Measurements from ENCODE around the gene SLCO1A2.
"Not testable (repeated sequence)": the region's sequence is repeated elsewhere in the genome, so short reads cannot be mapped to it uniquely, and the experiment has no call there.

The SLCO1A2 gene

GRCh38 chr12:21334771-21335325 lies at the start of gene SLCO1A2:
TSS of gene SLCO1A2 (minus strand) at chr12:21334917. CDS start at chr12:21334647, 270 bp downstream.
- DNase-seq (ENCODE audit: low spot score) = no peak

- peak; percentile 34 for DNase-seq (ENCODE audit: low spot score)
Measured at GRCh38 chr12:21384261-21384660, 49.5 kb upstream of the SLCO1A2 start.

GRCh38 chr12:21381320-21381719 lies 46.6 kb upstream of the SLCO1A2 start:
- DNase-seq (ENCODE audit: low spot score) = not testable (repeated sequence)

GRCh38 chr12:21379218-21379617 lies 44.5 kb upstream of the SLCO1A2 start:
- DNase-seq (ENCODE audit: low spot score) = no peak

GRCh38 chr12:21372602-21373001 lies 37.9 kb upstream of the SLCO1A2 start, which contains the start of gene IAPP:
TSS of gene IAPP (plus strand) at chr12:21372902. CDS start at chr12:21373352, 450 bp downstream.
- DNase-seq (ENCODE audit: low spot score) = no peak

- no peak for DNase-seq (ENCODE audit: low spot score)
Measured at GRCh38 chr12:21370845-21371449, 36.2 kb upstream of the SLCO1A2 start.

GRCh38 chr12:21369141-21369980 lies 34.6 kb upstream of the SLCO1A2 start:
- no peak for DNase-seq (ENCODE audit: low spot score)

GRCh38 chr12:21360632-21361031 lies 25.9 kb upstream of the SLCO1A2 start:
- DNase-seq (ENCODE audit: low spot score) = not testable (repeated sequence)

GRCh38 chr12:21354641-21355040 lies 19.9 kb upstream of the SLCO1A2 start:
- no peak for DNase-seq (ENCODE audit: low spot score)

- DNase-seq (ENCODE audit: low spot score) = no peak
Measured at GRCh38 chr12:21353948-21354347, 19.2 kb upstream of the SLCO1A2 start.

GRCh38 chr12:21353487-21353886 lies 18.8 kb upstream of the SLCO1A2 start:
- no peak for DNase-seq (ENCODE audit: low spot score)

GRCh38 chr12:21350975-21351374 lies 16.3 kb upstream of the SLCO1A2 start:
- peak; percentile 68 for DNase-seq (ENCODE audit: low spot score)

GRCh38 chr12:21346542-21347205 lies 12.0 kb upstream of the SLCO1A2 start:
- no peak for DNase-seq (ENCODE audit: low spot score)

- DNase-seq (ENCODE audit: low spot score) = no peak
Measured at GRCh38 chr12:21343636-21344035, 8.9 kb upstream of the SLCO1A2 start.

GRCh38 chr12:21341769-21342168 lies 7.1 kb upstream of the SLCO1A2 start:
- DNase-seq (ENCODE audit: low spot score) = no peak

GRCh38 chr12:21340403-21340802 lies 5.7 kb upstream of the SLCO1A2 start:
- no peak for DNase-seq (ENCODE audit: low spot score)

GRCh38 chr12:21339921-21340320 lies 5.2 kb upstream of the SLCO1A2 start:
- no peak for DNase-seq (ENCODE audit: low spot score)

- no peak for DNase-seq (ENCODE audit: low spot score)
Measured at GRCh38 chr12:21337959-21338744, 3.4 kb upstream of the SLCO1A2 start.

GRCh38 chr12:21337453-21337852 lies 2.7 kb upstream of the SLCO1A2 start:
- DNase-seq (ENCODE audit: low spot score) = no peak

GRCh38 chr12:21336656-21337055 lies 1.9 kb upstream of the SLCO1A2 start:
- DNase-seq (ENCODE audit: low spot score) = no peak

GRCh38 chr12:21330682-21331253 lies 3.9 kb downstream of the SLCO1A2 start:
- no peak for DNase-seq (ENCODE audit: low spot score)
